HG03060 (cell line): ENCODE results near the gene PLCL1.
"Not testable (repeated sequence)": the region's sequence is repeated elsewhere in the genome, so short reads cannot be mapped to it uniquely, and the experiment has no call there.

ENCODE experiments used
- ATAC-seq: cut with Tn5 transposase; IDR thresholded peaks from one replicate; pipeline ENCODE4 v1.9.1; 2021; ENCODE audit warnings: low read depth, moderate number of reproducible peaks; ENCODE audit not compliant: unreplicated experiment

PLCL1 gene

DNA sequence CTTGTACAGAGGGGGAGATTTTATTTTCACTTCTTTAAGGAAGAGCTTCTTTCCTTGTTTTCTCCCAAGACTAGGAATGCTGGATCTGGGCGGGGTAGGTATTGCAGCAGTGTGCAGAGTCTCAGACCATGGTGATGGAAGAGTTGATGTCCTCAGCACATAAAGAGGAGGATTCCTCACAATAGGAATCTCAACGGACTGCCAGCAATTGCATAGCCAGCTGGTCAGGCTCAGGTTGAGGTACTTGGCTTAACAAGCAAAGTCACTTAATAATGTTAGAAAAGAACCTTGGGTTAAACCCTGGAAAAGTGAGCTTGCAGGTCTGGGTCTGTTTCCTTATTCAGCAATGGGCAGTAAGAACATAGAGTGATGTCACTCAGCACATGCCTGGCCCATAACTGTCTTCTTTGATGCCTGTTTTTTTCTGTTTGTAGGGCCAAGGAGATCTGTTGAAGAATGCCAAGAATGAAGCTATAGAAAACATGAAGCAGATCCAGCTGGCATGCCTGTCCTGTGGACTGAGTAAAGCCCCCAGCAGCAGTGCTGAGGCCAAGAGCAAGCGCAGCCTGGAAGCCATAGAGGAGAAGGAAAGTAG is 342.1 kb downstream of the PLCL1 start:
- ATAC-seq = no peak

DNA sequence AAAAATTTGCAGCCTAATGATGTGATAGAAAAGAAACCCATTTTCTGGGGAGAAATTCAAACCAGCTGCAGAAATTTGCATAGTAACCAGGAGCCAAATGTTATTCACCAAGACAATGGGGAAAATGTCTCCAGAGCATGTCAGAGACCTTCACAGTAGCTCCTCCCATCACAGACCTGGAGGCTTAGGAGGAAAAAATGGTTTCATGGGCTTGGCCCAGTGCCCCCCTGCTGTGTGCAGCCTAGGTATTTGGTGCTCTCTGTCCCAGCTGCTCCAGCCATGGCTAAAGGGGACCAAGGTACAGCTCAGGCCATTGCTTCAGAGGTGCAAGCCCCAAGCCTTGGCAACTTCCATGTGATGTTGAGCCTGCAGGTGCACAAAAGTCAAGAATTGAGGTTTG is 352.9 kb downstream of the PLCL1 start:
- ATAC-seq = no peak

DNA sequence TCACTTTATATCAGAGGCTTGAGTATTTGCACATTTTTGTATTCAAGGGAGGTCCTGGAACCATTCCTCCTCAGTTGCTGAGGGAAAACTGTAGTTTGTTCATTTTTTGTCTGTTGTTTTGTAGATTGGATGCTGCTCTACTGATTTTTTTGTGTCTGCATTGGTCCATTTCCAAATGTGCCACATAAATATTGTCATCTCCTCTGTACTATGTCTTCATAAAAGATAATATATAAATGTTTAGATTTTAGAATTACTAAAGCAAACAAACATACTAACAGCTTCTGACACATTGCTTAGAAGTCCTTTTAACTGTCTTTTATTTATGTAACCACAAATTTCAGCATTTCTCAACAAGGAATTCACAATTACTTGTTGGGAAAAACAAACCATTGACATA is 356.8 kb downstream of the PLCL1 start:
- no peak for ATAC-seq

DNA sequence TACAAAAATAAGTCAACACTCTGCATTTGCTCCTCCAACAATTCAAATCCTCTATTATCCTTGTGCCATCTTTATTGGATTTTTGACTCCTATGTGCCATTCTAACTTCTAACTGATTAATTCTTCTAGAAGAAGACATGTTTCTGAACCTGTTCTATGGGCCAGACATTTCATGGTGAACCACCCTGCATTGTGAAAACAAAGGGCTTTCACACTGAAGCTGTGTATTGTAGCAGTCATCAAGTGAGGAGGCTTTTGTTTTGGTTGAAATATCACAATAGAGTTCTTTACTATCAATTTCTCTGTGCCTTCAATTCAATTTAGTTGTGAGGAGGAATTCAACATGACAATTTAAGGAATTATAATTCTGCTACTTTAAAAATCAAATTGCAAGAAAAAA is 357.9 kb downstream of the PLCL1 start:
- no peak for ATAC-seq

DNA sequence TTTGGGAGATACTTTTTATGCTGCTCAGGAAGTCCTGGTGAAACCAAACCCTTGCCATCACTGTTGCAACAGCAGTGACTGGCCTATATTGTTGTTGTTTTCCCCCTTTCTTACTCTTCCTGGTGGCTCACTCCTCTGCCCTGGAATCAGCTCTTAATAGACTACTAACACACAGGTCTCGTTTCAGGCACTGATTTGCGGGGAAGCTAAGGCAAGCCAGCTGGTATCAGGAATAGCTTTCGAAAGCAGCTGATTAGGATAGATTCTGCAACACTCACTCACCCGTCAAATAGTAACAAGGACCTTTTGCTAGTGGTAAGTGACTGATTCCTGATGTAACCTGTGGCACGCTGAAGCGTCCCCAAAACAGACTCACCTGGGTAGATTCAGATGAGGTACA is 360.4 kb downstream of the PLCL1 start:
- no peak for ATAC-seq

DNA sequence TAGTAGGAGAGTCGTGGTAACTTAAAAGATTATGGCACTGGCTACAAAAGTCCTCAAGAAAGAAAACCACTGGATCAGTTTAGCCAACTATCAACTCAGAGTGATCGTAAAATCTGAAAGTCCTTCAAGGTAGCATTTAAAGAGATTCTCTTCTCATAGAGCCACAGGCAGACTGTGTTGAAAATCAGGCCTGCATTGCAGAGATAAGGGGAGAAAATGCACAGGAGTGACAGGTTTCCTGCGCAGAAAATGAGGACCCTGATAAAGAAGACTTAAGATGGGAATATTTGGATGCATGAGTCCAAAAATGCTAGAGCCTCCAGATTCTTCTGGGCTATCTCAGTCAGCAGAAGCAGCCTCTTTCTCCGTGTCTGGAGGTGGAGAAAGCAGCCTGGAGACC is 360.9 kb downstream of the PLCL1 start:
- ATAC-seq = no peak

DNA sequence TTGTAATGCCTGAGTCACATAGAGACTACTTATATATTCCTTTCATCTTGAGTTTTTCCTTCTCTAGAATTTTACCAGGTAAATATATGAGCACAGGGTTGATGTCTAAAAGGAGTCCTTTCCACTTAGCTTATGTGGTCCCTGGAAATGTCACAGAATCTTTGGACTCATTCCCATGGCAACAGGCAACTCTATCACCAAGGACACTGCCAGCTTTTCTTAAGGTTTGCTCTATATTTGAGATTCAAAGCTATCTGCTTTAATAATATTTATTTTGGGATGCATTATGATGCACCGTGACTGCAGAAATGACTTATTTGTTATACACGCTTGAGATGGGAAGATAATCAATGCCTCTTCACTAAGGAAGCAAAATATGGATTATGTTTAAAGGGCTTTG is 363.0 kb downstream of the PLCL1 start:
- ATAC-seq = no peak

DNA sequence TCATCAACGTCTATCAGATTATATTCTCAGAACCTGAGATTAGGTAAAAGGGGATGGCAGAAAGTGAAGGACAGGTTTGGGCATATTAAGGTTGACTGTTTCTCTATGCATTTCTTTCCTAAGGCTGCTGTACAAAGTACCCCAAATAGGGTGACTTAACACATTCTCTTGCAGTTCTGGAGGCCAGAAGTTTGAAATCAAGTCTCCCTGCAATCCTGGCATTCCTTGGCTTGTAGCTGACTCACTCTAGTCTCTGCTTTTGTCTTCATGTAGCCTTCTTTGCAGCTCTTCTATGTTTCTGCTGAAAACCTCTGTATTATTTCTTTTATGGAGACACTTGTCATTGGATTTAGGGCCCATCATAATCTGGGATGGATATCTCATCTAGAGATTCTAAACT is 364.3 kb downstream of the PLCL1 start:
- ATAC-seq = no peak

DNA sequence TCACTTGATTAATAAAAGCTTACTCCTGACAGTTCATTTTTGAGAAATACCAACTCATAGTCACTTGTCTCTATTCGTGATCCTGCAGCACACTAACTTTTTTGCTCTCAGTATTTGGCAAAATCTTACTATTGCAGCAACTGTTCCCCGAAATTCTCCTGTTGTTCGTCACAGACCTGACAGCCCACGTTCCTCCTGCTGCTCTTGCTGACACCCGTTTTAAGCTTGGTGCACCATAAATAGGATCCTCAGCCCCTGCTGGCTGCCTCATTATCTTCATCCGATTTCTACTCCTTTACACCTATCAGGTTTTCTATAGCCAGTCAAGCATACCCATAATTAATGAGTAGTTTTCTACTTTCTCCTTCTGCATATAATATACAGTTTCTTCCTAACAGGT is 368.8 kb downstream of the PLCL1 start:
- no peak for ATAC-seq

DNA sequence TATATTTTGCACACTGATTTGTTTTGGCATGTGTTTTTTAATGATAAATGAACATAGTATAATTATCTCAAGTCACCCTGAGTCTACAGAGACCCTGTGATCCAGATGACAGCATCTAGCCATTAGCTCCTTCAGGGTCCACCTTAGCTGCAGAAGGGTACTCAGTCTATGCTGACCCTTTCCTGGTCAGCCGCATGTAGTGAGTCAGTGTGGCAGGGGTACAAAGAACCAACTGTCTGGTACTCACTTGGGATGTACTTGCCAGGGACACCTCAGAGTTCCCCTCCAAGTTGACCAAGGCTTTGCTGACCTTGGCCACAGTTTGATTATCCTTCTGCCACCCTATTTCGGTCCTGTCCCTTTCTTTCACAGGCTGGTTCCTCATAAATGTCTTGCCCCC is 369.5 kb downstream of the PLCL1 start:
- ATAC-seq = no peak

DNA sequence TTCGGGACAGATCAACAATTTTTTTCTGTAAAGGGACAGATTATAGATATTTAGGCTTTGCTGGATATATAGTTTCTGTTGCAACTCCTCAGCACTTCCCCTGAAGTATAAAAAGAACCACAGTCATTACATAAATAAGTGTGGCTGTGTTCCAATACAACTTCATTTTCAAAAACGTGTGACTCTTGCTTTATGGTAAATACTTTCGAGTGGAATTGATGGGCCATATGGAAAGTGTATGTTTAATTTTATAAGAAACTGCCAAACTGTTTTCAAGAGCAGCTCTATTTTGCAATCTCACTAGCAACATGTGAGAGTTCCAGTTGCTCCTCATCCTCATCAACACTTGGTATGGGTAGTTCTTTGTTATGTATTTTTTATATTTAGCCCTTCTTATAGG is 370.9 kb downstream of the PLCL1 start:
- no peak for ATAC-seq

DNA sequence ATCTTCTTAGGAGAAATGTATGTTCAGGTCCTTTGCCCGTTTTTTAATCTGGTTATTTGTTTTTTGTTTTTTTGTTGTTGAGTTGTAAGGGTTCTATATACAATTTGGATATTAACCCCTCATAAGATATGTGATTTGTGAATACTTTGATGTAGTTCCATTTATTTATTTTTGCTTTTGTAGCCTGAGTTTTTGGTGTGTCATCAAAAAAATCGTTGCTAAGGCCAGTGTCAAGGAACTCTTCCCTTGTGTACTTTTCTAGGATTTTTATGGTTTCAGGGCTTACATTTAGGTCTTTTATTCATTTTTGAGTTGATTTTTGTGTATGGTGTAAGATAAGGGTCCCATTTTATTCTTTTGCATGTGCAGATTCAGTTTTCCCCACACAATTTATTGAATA is 372.6 kb downstream of the PLCL1 start:
- no peak for ATAC-seq

DNA sequence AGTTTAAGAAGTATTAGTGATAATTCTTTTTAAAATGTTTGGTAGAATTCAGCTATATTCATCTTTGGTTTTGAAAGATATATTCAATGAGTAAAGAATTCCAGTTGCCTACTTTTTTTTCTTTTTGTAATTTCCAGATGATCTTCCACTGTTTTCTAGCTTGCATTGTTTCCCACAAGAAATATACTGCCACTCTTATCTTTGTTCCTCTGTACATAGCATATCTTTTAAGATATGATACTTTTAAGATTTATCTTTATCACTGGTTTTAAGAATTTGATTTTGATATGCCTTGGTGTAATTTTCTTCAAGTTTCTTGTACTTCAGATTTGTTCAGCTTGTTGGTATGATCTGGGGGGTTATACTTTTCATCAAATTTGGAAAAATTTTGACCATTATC is 374.4 kb downstream of the PLCL1 start:
- ATAC-seq = no peak

DNA sequence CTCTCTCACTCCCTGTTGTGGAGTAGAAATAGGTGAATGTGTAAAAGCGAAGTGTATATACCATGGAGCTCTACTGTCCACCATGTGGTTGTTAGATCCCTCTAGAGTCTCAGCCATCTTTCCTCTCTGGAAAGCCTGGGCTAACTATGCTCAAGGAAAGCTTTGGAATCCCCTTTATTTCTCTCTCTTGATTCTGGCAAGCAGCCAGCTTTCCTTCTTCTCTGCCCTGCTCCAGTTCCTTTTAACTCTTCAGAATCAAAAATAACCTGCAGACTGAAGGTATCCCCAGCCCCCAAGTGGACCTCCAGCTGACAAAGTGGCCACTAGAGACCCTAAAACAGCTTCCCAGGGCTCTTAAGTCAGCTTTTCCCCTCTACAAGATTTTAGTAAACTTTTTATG is 381.9 kb downstream of the PLCL1 start:
- ATAC-seq = no peak

DNA sequence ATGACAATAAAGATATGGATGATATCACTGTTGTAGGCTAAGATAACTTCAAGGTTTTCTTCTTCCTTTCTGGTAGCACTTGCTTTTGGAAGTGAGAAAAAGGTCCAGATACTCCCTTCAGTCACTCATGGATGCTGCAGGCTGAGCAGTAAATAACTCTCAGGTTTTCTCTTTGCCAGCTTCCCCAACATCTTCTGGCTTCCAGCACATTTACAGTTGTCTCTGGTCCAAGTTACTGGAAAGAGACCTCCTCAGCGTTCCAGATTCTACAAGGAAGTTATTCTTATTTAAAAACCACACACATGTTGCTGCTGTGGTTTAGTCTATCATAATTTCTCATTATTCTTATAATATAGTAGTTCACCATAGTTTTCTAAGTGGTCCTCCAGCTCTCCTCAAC is 383.4 kb downstream of the PLCL1 start:
- no peak for ATAC-seq

DNA sequence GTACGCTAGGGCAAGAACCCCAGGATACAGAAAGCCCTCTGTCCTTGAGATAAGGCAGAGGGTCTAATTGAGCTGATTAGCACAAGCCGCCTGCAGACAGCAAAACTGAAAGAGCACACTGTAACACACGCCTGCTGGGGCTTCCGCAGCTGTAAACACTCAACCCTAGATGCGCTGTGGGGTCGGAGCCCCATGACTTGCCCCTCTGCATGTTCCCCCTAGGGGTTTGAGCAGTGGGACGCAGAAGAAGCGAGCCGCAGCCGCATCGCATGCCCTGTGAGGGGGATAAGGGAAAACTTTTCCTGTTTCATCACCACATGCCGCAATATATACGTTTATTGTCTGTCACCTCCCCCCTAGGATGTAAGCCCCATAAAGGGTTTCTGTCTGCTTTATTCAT is 384.6 kb downstream of the PLCL1 start:
- ATAC-seq = no peak

DNA sequence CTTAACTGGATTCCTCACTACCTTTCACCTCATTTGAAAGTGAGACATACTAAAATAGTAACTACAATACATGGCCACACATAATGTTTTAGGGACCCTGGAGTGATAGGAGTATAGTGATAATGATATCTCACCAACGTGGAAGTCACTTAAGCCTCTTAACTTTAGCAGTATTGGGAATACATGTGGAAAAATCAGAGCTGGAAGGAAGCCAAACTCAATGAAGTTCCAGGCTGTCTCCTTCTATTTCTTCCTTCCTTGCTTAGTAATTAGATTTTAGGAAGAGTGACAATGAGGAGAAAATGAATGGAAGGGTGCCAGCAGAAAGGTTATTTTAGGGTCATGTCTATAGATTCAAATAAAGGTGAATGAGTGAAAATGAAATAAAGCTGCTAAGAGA is 387.3 kb downstream of the PLCL1 start:
- ATAC-seq = no peak

DNA sequence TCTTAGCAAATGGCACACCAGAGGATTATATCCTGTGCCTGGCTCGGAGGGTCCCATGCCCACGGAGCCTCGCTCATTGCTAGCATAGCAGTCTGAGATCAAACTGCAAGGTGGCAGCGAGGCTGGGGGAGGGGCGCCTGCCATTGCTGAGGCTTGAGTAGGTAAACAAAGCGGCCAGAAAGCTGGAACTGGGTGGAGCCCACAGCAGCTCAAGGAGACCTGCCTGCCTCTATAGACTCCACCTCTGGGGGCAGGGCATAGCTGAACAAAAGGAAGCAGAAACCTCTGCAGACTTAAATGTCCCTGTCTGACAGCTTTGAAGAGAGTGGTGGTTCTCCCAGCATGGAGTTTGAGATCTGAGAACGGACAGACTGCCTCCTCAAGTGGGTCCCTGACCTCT is 392.2 kb downstream of the PLCL1 start:
- not testable (repeated sequence) for ATAC-seq
